ENCODE results near the gene CAMKK2. TPM values are rescaled to one million over a fixed set of nuclear protein-coding genes. Genes with fewer than 3 reads are reported as not detected.
"Not testable (repeated sequence)": the region's sequence is repeated elsewhere in the genome, so short reads cannot be mapped to it uniquely, and the experiment has no call there.

Gene CAMKK2
- total RNA-seq, 1 experiment from 2014 or later, result 26.7 TPM

DNA sequence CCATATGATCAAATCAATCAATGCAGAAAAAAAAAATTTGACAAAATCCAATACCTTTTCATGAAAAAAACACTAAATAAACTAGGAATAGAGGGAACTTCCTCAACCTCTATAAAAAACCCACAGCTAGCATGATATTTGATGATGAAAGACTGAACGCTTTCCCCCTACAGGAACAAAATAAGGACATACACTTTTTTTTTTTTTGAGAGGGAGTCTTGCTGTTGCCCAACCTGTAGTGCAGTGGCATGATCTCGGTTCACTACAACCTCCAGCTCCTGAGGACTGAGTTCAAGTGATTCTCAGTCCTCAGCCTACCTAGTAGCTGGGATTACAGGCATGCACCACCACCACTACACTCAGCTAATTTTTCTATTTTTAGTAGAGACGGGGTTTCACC, 17.9 kb upstream of the CAMKK2 start:
- Histone ChIP-seq H3K27ac (no peak overlapping the region), H3K27me3 (ENCODE audit: insufficient read depth, low read depth) (no peaks in the 10 kb centered on the region), H3K79me2 (ENCODE audit: low read depth) (no peaks in the 10 kb centered on the region), H3K36me3 (ENCODE audit: low read depth) (peaks cover 18% of the 10 kb centered on the region), H2AFZ (no peak overlapping the region), H3K4me2 (no peak overlapping the region), H3K4me3 (no peak overlapping the region), H4K20me1 (ENCODE audit: insufficient read depth) (peaks cover 3% of the 10 kb centered on the region; the same call in 1 of the 2 replicates), H3F3A (ENCODE audit: insufficient read depth, low read depth) (no peaks in the 10 kb centered on the region), H3K4me1 (replicated peaks; ENCODE audit: insufficient read depth) (no peaks in the 10 kb centered on the region), H3K9me2 (ENCODE audit: insufficient read depth) (no peaks in the 10 kb centered on the region), H3K9me3 (ENCODE audit: insufficient read depth, low read depth) (no peaks in the 10 kb centered on the region)
- no peak for DNase-seq
- BruUV-seq (replicated peaks), result no TSS peak
- CTCF ChIA-PET, result no interaction called here
- intact Hi-C loops (cut with micrococcal nuclease; ENCODE audit: unreplicated experiment), result no loop called here
- TF ChIP-seq EZH2 (IDR thresholded peaks at IDR 0.05; ENCODE audit: low read depth), result no peak
- TF ChIP-seq, protein P1, sequence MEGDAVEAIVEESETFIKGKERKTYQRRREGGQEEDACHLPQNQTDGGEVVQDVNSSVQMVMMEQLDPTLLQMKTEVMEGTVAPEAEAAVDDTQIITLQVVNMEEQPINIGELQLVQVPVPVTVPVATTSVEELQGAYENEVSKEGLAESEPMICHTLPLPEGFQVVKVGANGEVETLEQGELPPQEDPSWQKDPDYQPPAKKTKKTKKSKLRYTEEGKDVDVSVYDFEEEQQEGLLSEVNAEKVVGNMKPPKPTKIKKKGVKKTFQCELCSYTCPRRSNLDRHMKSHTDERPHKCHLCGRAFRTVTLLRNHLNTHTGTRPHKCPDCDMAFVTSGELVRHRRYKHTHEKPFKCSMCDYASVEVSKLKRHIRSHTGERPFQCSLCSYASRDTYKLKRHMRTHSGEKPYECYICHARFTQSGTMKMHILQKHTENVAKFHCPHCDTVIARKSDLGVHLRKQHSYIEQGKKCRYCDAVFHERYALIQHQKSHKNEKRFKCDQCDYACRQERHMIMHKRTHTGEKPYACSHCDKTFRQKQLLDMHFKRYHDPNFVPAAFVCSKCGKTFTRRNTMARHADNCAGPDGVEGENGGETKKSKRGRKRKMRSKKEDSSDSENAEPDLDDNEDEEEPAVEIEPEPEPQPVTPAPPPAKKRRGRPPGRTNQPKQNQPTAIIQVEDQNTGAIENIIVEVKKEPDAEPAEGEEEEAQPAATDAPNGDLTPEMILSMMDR (conservative IDR thresholded peaks at IDR 0.05), result no peak
- POLR2A ChIA-PET (ENCODE audit: unreplicated experiment), result no interaction called here

DNA sequence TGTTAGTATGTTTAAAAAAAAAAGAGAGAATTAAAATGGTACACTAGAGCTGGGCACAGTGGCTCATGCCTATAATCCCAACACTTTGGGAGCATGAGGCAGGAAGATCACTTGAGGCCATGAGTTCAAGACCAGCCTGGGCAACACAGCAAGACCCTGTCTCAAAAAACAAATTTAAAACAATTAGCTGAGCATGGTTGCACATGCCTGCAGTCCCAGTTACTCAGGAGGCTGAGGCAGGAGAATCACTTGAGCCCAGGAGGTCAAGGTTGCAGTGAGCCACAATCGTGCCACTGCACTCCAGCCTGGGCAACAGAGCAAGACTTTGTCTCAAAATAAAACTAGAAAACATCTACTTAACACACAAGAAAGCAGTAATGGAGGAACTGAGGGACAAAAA, 13.7 kb upstream of the CAMKK2 start:
- H3K27me3 ChIP-seq (ENCODE audit: insufficient read depth, low read depth); H3K9me2 ChIP-seq (ENCODE audit: insufficient read depth); H3K27ac ChIP-seq; H3K4me2 ChIP-seq; H3K9me3 ChIP-seq (ENCODE audit: insufficient read depth, low read depth); H3K4me3 ChIP-seq; intact Hi-C loops (cut with micrococcal nuclease; ENCODE audit: unreplicated experiment); DNase-seq; H2AFZ ChIP-seq; H4K20me1 ChIP-seq (ENCODE audit: insufficient read depth); H3K4me1 ChIP-seq (replicated peaks; ENCODE audit: insufficient read depth); POLR2A ChIA-PET (ENCODE audit: unreplicated experiment); CTCF ChIA-PET; H3K79me2 ChIP-seq (ENCODE audit: low read depth); BruUV-seq (replicated peaks): not testable (repeated sequence)
- H3K36me3 ChIP-seq (ENCODE audit: low read depth), result peaks cover 16% of the 10 kb centered on the region
- peaks cover 11% of the 10 kb centered on the region for H3F3A ChIP-seq (ENCODE audit: insufficient read depth, low read depth)

DNA sequence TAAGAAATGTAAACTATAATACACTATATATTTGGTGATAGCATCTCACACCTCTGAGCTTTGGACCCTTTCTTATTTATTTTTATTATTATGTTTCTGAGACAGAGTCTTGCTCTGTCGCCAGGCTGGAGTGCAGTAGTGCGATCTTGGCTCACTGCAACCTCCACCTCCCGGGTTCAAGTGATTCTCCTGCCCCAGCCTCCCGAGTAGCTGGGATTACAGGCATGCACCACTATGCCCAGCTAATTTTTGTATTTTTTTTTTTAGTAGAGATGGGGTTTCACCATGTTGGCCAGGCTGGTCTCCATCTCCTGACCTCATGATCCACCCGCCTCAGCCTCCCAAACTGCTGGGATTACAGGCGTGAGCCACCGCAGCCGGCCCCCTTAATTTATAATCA, 10.9 kb upstream of the CAMKK2 start:
- H3K9me3 ChIP-seq (ENCODE audit: insufficient read depth, low read depth); H3K4me3 ChIP-seq; CTCF ChIA-PET; H3K4me1 ChIP-seq (replicated peaks; ENCODE audit: insufficient read depth); H2AFZ ChIP-seq; H4K20me1 ChIP-seq (ENCODE audit: insufficient read depth); H3K4me2 ChIP-seq; POLR2A ChIA-PET (ENCODE audit: unreplicated experiment); H3K9me2 ChIP-seq (ENCODE audit: insufficient read depth); BruUV-seq (replicated peaks); H3K79me2 ChIP-seq (ENCODE audit: low read depth); H3K27ac ChIP-seq; intact Hi-C loops (cut with micrococcal nuclease; ENCODE audit: unreplicated experiment); H3K27me3 ChIP-seq (ENCODE audit: insufficient read depth, low read depth); DNase-seq: not testable (repeated sequence)
- Histone ChIP-seq H3F3A (ENCODE audit: insufficient read depth, low read depth) (peaks cover 11% of the 10 kb centered on the region), H3K36me3 (ENCODE audit: low read depth) (peaks cover 16% of the 10 kb centered on the region; the same call in 1 of the 2 replicates)

DNA sequence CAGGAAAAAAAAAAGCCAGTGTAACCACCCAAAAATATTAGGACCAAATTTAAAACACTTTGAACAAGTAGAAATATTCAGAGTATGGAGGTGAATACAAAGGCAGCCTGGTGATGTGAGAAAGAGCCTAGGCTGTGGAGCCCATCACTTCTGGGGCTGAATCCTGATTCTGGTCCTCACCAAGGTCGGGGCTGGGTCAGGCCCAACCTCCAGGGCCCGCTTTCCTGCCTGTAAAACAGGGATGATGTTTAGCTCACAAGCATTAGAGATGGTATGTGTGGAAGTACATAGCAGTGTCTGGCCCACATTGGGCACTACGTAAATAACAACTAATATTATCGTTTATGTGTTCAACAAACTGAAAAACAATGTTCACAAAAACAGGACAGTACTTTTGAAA, 7.8 kb upstream of the CAMKK2 start:
- Histone ChIP-seq H3K27me3 (ENCODE audit: insufficient read depth, low read depth) (no peaks in the 10 kb centered on the region), H3K79me2 (ENCODE audit: low read depth) (no peaks in the 10 kb centered on the region), H3K36me3 (ENCODE audit: low read depth) (0 out of 2 replicates have a peak, but pooled peaks cover 5% of the 10 kb centered on the region), H3K27ac (no peak overlapping the region), H4K20me1 (ENCODE audit: insufficient read depth) (no peaks in the 10 kb centered on the region), H2AFZ (no peak overlapping the region), H3F3A (ENCODE audit: insufficient read depth, low read depth) (peaks cover 16% of the 10 kb centered on the region), H3K9me2 (ENCODE audit: insufficient read depth) (no peaks in the 10 kb centered on the region), H3K4me3 (no peak overlapping the region), H3K4me2 (no peak overlapping the region), H3K4me1 (replicated peaks; ENCODE audit: insufficient read depth) (no peaks in the 10 kb centered on the region), H3K9me3 (ENCODE audit: insufficient read depth, low read depth) (no peaks in the 10 kb centered on the region)
- POLR2A ChIA-PET (ENCODE audit: unreplicated experiment), result no interaction called here
- BruUV-seq (replicated peaks), result no TSS peak
- DNase-seq, result no peak
- CTCF ChIA-PET, result no interaction called here
- TF ChIP-seq, protein P1 (conservative IDR thresholded peaks at IDR 0.05), result no peak
- TF ChIP-seq EZH2 (IDR thresholded peaks at IDR 0.05; ENCODE audit: low read depth), result no peak
- intact Hi-C loops (cut with micrococcal nuclease; ENCODE audit: unreplicated experiment), result no loop called here

Data from PC-9 (cell line).